Stimulated activated CD8-positive, alpha-beta memory T cell treated with anti-CD3 and anti-CD28 coated beads, Interleukin-2, amount 100 ng/mL, for 1 hour (primary cell): ENCODE results near the gene FGF10.

Experiments
- DNase-seq, 2 donors: peaks; one replicate each; pipeline ENCODE4 v3.0.0-alpha.2; 2020; ENCODE audit warnings: low read depth in 2 of 2

The FGF10 gene

GRCh38 chr5:44356231-44356630, 33.0 kb downstream of the FGF10 start:
- DNase-seq = no peak

DNA sequence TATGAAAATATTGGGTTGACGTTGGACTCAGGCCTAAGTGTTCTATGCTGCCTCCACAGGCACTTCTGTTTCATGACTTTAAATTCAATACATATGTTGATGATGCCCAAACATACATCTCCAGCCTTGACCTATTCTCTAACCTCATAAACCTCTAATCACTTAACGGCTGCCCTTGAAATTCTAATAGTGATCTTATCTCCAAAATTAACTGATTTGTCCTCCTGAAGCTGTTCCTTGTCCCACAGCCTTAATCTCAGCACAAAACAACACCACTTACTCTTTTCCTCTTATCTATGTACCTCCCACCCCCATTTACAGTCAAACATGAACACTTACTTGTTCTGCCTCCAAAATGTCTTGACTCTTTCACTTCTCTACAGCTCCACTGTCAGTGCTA, 43.3 kb downstream of the FGF10 start:
- no peak for DNase-seq

- no peak for DNase-seq
These were observed 52.5 kb downstream of the FGF10 start for GRCh38 chr5:44336708-44337107.

GRCh38 chr5:44334622-44335021, 54.6 kb downstream of the FGF10 start:
- no peak for DNase-seq

DNA sequence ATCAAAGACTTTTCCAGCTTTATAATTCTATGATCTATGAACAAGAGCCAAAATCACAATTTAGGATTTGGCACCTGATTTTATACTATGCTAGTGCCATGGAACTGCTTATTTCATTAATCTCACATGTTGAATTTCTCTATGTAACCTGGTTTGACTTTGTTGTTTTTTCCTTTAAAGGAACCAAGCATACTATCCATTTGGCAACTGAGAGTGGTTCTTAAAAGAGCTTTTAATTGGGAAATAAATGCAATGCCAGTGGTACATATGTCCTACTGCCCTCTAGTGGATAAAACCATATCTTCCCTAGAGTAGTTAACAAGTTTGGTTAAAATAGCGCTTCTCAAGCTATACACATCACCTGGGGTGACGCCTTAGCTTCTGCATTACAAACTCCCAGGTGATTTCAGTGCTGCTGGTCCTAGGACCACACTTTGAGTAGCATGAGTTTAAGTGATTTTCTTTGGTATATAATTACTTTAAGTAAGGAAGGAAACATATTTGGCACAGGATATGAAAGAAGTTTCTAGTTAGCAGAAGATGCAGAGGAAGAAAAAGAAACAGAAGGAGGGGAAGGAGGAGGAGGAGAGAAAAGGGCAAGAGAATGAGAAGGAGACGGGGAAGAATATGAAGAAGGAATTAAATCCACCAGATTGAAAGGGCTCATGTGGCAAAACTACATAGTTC, 56.8 kb downstream of the FGF10 start:
- no peak for DNase-seq

GRCh38 chr5:44331471-44332050, 57.7 kb downstream of the FGF10 start:
- no peak for DNase-seq

GRCh38 chr5:44329716-44330115, 59.5 kb downstream of the FGF10 start:
- no peak for DNase-seq

GRCh38 chr5:44321144-44321725, 68.0 kb downstream of the FGF10 start:
- DNase-seq = no peak

- DNase-seq = no peak
These were observed 69.0 kb downstream of the FGF10 start for GRCh38 chr5:44320188-44320587.

DNA sequence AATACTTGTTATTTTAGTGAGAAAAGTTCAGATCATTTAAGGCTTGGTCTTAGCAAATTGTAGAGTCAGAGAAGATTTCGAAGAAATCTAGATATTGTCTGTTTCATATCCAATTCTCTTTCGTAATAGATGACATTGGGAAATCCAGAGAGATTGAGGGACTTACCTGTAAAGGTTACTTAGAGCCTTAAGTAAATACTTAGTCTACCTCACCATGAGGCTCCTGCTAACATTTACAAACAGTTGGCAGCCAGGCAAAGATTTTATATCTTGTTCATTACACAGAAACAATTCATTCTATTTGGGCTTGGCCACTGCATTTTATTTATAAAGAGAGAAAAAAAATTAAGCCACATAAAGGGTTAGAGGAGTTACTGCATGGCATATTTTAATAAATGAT, 70.3 kb downstream of the FGF10 start:
- DNase-seq = no peak

DNA sequence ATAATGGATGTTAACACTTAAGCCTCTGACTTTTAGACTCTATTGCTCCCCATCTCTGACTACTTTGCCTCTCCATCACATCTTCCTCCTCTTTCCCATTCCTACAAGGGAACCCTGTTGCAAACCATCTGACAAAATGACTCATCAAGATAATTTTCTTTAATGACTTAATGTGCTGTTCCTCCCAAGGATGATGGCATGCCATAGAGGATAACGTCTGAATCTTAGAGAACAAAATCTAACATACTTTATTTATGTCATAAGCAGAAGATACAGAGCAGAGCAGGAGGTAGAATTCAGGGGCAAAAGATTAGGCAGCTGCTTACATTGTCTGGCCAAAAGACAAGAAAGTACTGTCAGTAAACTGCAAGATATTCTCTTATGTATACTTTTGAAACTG, 76.8 kb downstream of the FGF10 start:
- no peak for DNase-seq

DNA sequence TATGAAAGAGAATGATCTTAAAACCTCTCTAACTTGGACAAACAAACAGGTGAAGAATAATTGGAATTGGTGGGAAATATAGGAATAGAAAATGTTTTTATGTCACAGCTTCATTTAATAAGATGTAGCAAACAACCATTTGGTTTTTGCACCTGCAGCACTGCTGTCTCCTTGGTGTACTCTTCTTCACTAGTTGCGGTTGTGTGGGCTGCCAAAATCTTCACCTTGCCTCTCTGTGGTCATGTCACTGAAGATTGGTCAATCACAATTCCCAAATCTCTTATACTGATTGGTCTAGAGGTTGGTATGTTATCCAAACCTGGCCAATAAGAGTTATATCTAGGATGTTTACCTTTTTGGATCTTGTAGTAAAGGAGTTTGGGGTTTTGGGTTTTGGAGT, 88.7 kb downstream of the FGF10 start:
- DNase-seq = no peak

GRCh38 chr5:44299394-44299793, 89.8 kb downstream of the FGF10 start:
- no peak for DNase-seq

GRCh38 chr5:44294516-44294915, 94.7 kb downstream of the FGF10 start:
- no peak for DNase-seq

GRCh38 chr5:44292736-44293135, 96.5 kb downstream of the FGF10 start:
- no peak for DNase-seq

GRCh38 chr5:44278469-44278868, 110.8 kb downstream of the FGF10 start:
- DNase-seq = no peak

- no peak for DNase-seq
These were observed 113.3 kb downstream of the FGF10 start for GRCh38 chr5:44275908-44276307.

DNA sequence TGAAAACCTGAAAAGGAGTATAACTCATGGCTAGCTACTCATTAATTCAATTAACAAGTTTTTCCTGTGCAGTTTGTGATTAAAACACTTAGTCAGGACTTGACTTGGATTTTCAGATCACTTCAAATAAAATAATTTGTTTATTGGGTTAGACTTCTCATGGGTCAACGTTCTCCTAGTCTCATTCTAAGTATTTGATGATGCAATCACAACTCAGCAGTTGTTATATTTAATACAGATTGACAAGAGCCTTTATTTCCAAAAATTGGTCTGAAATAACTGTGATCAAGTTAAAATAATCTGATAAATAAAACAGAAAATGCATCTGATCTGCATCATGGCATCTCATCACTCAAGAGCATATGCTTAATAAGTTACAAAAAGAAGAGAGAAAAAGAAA, 113.9 kb downstream of the FGF10 start:
- DNase-seq = no peak

GRCh38 chr5:44267909-44268308, 121.3 kb downstream of the FGF10 start:
- no peak for DNase-seq

- DNase-seq = no peak
These were observed 122.2 kb downstream of the FGF10 start for GRCh38 chr5:44266882-44267576.

DNA sequence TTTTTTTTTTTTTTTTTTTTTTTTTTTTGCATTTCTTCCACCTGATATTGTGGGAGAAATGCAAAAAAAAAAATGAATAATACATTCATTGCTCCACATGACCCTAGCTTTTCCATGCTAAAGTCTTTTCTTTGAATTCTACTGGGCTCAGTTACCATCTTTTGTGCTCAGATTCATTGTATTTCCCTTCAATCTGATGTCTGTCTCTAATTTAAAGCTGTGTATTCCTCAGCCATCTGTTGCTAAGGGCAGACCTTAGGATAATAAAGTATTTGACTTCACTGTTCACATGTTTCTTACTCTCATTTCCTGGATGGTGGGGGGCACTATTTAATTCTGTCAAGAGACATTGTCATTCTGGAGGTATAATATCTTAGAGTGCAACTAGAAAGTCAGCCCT, 123.5 kb downstream of the FGF10 start:
- no peak for DNase-seq

DNA sequence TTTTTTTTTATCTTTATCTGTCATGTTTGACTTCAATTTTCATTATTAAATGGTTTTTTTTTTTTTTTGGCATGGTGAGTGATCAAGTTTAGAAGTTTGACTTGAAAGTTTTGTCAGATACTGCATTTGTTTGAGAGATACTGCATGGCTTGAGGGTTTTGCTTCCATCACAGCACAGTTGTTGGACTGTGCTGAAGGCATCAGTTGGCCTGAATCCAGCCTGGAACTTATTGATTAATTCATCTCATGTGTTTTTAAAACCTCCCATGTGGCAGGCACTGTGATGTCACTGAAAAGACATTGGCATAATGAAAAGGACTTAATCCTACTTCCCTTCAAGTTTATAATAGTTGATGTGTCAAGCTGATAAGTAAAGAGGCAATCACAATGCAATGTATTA, 128.4 kb downstream of the FGF10 start:
- DNase-seq = no peak
